Measurements from ENCODE around the gene ZNF337.
"Not testable (repeated sequence)": the region's sequence is repeated elsewhere in the genome, so short reads cannot be mapped to it uniquely, and the experiment has no call there.

Gene ZNF337

GRCh38 chr20:25692499-25692898, 4.2 kb downstream of the ZNF337 start:
- DNase-seq = no peak

GRCh38 chr20:25690427-25690826, 6.2 kb downstream of the ZNF337 start:
- DNase-seq = no peak

- DNase-seq = no peak
Measured at GRCh38 chr20:25686081-25687067, 10.3 kb downstream of the ZNF337 start.

- no peak for DNase-seq
Measured at GRCh38 chr20:25685276-25686080, 11.2 kb downstream of the ZNF337 start.

- DNase-seq = not testable (repeated sequence)
Measured at GRCh38 chr20:25683826-25684225, 12.8 kb downstream of the ZNF337 start.

GRCh38 chr20:25683050-25683449, 13.6 kb downstream of the ZNF337 start:
- DNase-seq = no peak

- no peak for DNase-seq
Measured at GRCh38 chr20:25676164-25676809, 20.4 kb downstream of the ZNF337 start.

- DNase-seq = no peak
Measured at GRCh38 chr20:25675161-25675560, 21.5 kb downstream of the ZNF337 start.

- DNase-seq = no peak
Measured at GRCh38 chr20:25672659-25673235, 23.9 kb downstream of the ZNF337 start.

- DNase-seq = no peak
Measured at GRCh38 chr20:25669826-25670422, 26.7 kb downstream of the ZNF337 start.

- no peak for DNase-seq
Measured at GRCh38 chr20:25668446-25668845, 28.2 kb downstream of the ZNF337 start.

GRCh38 chr20:25659999-25660398, 36.7 kb downstream of the ZNF337 start:
- DNase-seq = no peak

GRCh38 chr20:25654487-25654886, 42.2 kb downstream of the ZNF337 start:
- no peak for DNase-seq

GRCh38 chr20:25652866-25653265, 43.8 kb downstream of the ZNF337 start:
- DNase-seq = not testable (repeated sequence)

- no peak for DNase-seq
Measured at GRCh38 chr20:25644814-25645213, 51.8 kb downstream of the ZNF337 start.

GRCh38 chr20:25643716-25644115, 52.9 kb downstream of the ZNF337 start:
- DNase-seq = no peak

GRCh38 chr20:25637247-25637646, 59.4 kb downstream of the ZNF337 start:
- no peak for DNase-seq

GRCh38 chr20:25632940-25633790, 63.5 kb downstream of the ZNF337 start:
- no peak for DNase-seq

GRCh38 chr20:25630615-25631014, 66.0 kb downstream of the ZNF337 start:
- DNase-seq = not testable (repeated sequence)

GRCh38 chr20:25629816-25630499, 66.7 kb downstream of the ZNF337 start:
- DNase-seq = no peak

- DNase-seq = no peak
Measured at GRCh38 chr20:25626779-25627178, 69.9 kb downstream of the ZNF337 start.
